GM23248 (cell line): ENCODE data around the gene RBFA.

Experiments
- EZH2 ChIP-seq: fragments of 200-600 bp; sonication (generic); IDR thresholded peaks from 2 replicates; pipeline ENCODE4 v1.6.1; 2018; ENCODE audit warnings: antibody characterized with exemption, mild to moderate bottlenecking; ENCODE audit not compliant: insufficient read depth, poor library complexity, severe bottlenecking
- EZH2phosphoT487 ChIP-seq: fragments of 200-600 bp; sonication (generic); IDR thresholded peaks from 2 replicates; pipeline ENCODE4 v1.6.1; 2018; ENCODE audit warnings: antibody characterized with exemption, moderate library complexity, mild to moderate bottlenecking, low read depth; ENCODE audit not compliant: insufficient read depth

- TF ChIP-seq EZH2: no peak
- no peak for TF ChIP-seq EZH2phosphoT487
Measured at GRCh38 chr18:80074697-80075096, 40.5 kb downstream of the RBFA start.
